Mononuclear cell (primary cell): ENCODE results near the gene MYO5B. TPM values are rescaled to one million over a fixed set of nuclear protein-coding genes. Genes with fewer than 3 reads are reported as not detected.

Experiments
- H3K27me3 ChIP-seq: 2 replicates; pipeline ENCODE4 v1.6.0; 2011; ENCODE audit warnings: low read length, control low read depth; ENCODE audit not compliant: insufficient read depth
- H3K4me1 ChIP-seq: 2 replicates; pipeline ENCODE4 v1.5.1; 2011; ENCODE audit warnings: mild to moderate bottlenecking, low read length, control low read depth; ENCODE audit not compliant: insufficient read depth
- H3K4me3 ChIP-seq: 2 replicates; pipeline ENCODE4 v1.5.1; 2011; ENCODE audit warnings: mild to moderate bottlenecking, low read length, moderate library complexity
- H3K9me3 ChIP-seq: 2 replicates; pipeline ENCODE4 v1.5.1; 2011; ENCODE audit warnings: low read depth, mild to moderate bottlenecking, control low read depth, low read length
- total RNA-seq: library from RNA; depleted of rRNA; stranded (reverse); fragments of >200 nt; gene quantifications from one replicate; pipeline ENCODE4 v1.2.3, GENCODE V29; 2012

Gene MYO5B
- total RNA-seq, 1 donor, result under 0.01 TPM

- Histone ChIP-seq H3K9me3 (no peaks in the 10 kb centered on the region), H3K27me3 (no peaks in the 10 kb centered on the region), H3K4me1 (no peaks in the 10 kb centered on the region), H3K4me3 (no peak overlapping the region)
Measured at GRCh38 chr18:49966090-49966489, 228.9 kb downstream of the MYO5B start.

GRCh38 chr18:49963217-49963616, 231.7 kb downstream of the MYO5B start:
- no peak overlapping the region for H3K4me3 ChIP-seq
- no peaks in the 10 kb centered on the region for H3K9me3 ChIP-seq
- H3K27me3 ChIP-seq, result no peaks in the 10 kb centered on the region
- no peaks in the 10 kb centered on the region for H3K4me1 ChIP-seq

GRCh38 chr18:49961271-49961670, 233.7 kb downstream of the MYO5B start:
- no peaks in the 10 kb centered on the region for H3K9me3 ChIP-seq
- no peak overlapping the region for H3K4me3 ChIP-seq
- H3K27me3 ChIP-seq, result no peaks in the 10 kb centered on the region
- H3K4me1 ChIP-seq, result no peaks in the 10 kb centered on the region

- no peak overlapping the region for H3K4me3 ChIP-seq
- no peaks in the 10 kb centered on the region for H3K27me3 ChIP-seq
- no peaks in the 10 kb centered on the region for H3K9me3 ChIP-seq
- H3K4me1 ChIP-seq, result no peaks in the 10 kb centered on the region
Measured at GRCh38 chr18:49960376-49960775, 234.6 kb downstream of the MYO5B start.

GRCh38 chr18:49959176-49959575, 235.8 kb downstream of the MYO5B start:
- H3K4me3 ChIP-seq, result no peak overlapping the region
- H3K9me3 ChIP-seq, result no peaks in the 10 kb centered on the region
- H3K4me1 ChIP-seq, result no peaks in the 10 kb centered on the region
- no peaks in the 10 kb centered on the region for H3K27me3 ChIP-seq

- H3K4me1 ChIP-seq, result no peaks in the 10 kb centered on the region
- no peak overlapping the region for H3K4me3 ChIP-seq
Measured at GRCh38 chr18:49955263-49955662, 239.7 kb downstream of the MYO5B start.

GRCh38 chr18:49953391-49953790, 241.6 kb downstream of the MYO5B start:
- no peaks in the 10 kb centered on the region for H3K9me3 ChIP-seq
- H3K27me3 ChIP-seq, result no peaks in the 10 kb centered on the region
- H3K4me1 ChIP-seq, result peaks cover 3% of the 10 kb centered on the region
- H3K4me3 ChIP-seq, result no peak overlapping the region

More at GRCh38 chr18:49955263-49955662, 239.7 kb downstream of the MYO5B start:
- no peaks in the 10 kb centered on the region for H3K27me3 ChIP-seq
- H3K9me3 ChIP-seq, result no peaks in the 10 kb centered on the region

- Histone ChIP-seq H3K27me3 (no peaks in the 10 kb centered on the region), H3K4me1 (peaks cover 3% of the 10 kb centered on the region), H3K4me3 (no peak overlapping the region), H3K9me3 (no peaks in the 10 kb centered on the region)
Measured at GRCh38 chr18:49949951-49950395, 245.0 kb downstream of the MYO5B start.

GRCh38 chr18:49948975-49949374, 246.0 kb downstream of the MYO5B start:
- H3K9me3 ChIP-seq, result no peaks in the 10 kb centered on the region
- peaks cover 3% of the 10 kb centered on the region for H3K4me1 ChIP-seq
- no peak overlapping the region for H3K4me3 ChIP-seq
- H3K27me3 ChIP-seq, result no peaks in the 10 kb centered on the region

GRCh38 chr18:49944663-49945062, 250.3 kb downstream of the MYO5B start:
- no peaks in the 10 kb centered on the region for H3K9me3 ChIP-seq
- H3K4me3 ChIP-seq, result no peak overlapping the region
- H3K4me1 ChIP-seq, result no peaks in the 10 kb centered on the region
- H3K27me3 ChIP-seq, result no peaks in the 10 kb centered on the region

- Histone ChIP-seq H3K4me1 (peaks cover 13% of the 10 kb centered on the region), H3K27me3 (no peaks in the 10 kb centered on the region), H3K4me3 (no peak overlapping the region), H3K9me3 (no peaks in the 10 kb centered on the region)
Measured at GRCh38 chr18:49936821-49937220, 258.1 kb downstream of the MYO5B start.

- Histone ChIP-seq H3K9me3 (no peaks in the 10 kb centered on the region), H3K4me3 (no peak overlapping the region), H3K4me1 (peaks cover 13% of the 10 kb centered on the region), H3K27me3 (no peaks in the 10 kb centered on the region)
Measured at GRCh38 chr18:49935215-49935614, 259.7 kb downstream of the MYO5B start.

GRCh38 chr18:49934457-49934856, 260.5 kb downstream of the MYO5B start:
- no peaks in the 10 kb centered on the region for H3K27me3 ChIP-seq
- H3K9me3 ChIP-seq, result no peaks in the 10 kb centered on the region
- no peak overlapping the region for H3K4me3 ChIP-seq
- peaks cover 13% of the 10 kb centered on the region for H3K4me1 ChIP-seq

- H3K27me3 ChIP-seq, result no peaks in the 10 kb centered on the region
- no peak overlapping the region for H3K4me3 ChIP-seq
- H3K4me1 ChIP-seq, result peaks cover 13% of the 10 kb centered on the region
- H3K9me3 ChIP-seq, result no peaks in the 10 kb centered on the region
Measured at GRCh38 chr18:49933530-49934128, 261.3 kb downstream of the MYO5B start.

GRCh38 chr18:49931760-49932159, 263.2 kb downstream of the MYO5B start:
- Histone ChIP-seq H3K4me1 (peaks cover 13% of the 10 kb centered on the region), H3K27me3 (no peaks in the 10 kb centered on the region), H3K9me3 (no peaks in the 10 kb centered on the region), H3K4me3 (no peak overlapping the region)

GRCh38 chr18:49931179-49931578, 263.8 kb downstream of the MYO5B start:
- Histone ChIP-seq H3K4me1 (peaks cover 13% of the 10 kb centered on the region), H3K27me3 (no peaks in the 10 kb centered on the region), H3K9me3 (no peaks in the 10 kb centered on the region), H3K4me3 (no peak overlapping the region)
